SKM-1 (cell line): ENCODE data around the gene TMEM176A.
"Not testable (repeated sequence)": the region's sequence is repeated elsewhere in the genome, so short reads cannot be mapped to it uniquely, and the experiment has no call there.

Source experiments
- DNase-seq: peaks from one replicate; lab custom pipeline; 2025; ENCODE audit not compliant: unreplicated experiment; lab: John Stamatoyannopoulos, UW

The TMEM176A gene

GRCh38 chr7:150800581-150801241 is at the start of gene TMEM176A:
TMEM176A (plus strand) TSS chr7:150800769; CDS start chr7:150801551, 782 bp downstream.
- no peak for DNase-seq

GRCh38 chr7:150751702-150752101 is 48.9 kb upstream of the TMEM176A start:
- DNase-seq, result no peak

- DNase-seq, result no peak
Measured at GRCh38 chr7:150753239-150753638, 47.3 kb upstream of the TMEM176A start.

- peak; percentile 0 for DNase-seq
Measured at GRCh38 chr7:150753826-150754603, 46.6 kb upstream of the TMEM176A start.

- DNase-seq, result no peak
Measured at GRCh38 chr7:150754951-150755350, 45.6 kb upstream of the TMEM176A start.

GRCh38 chr7:150755473-150756099 is 45.0 kb upstream of the TMEM176A start:
- DNase-seq, result no peak

GRCh38 chr7:150756166-150756565 is 44.4 kb upstream of the TMEM176A start:
- no peak for DNase-seq

GRCh38 chr7:150756858-150757257 is 43.7 kb upstream of the TMEM176A start:
- DNase-seq, result no peak

- no peak for DNase-seq
Measured at GRCh38 chr7:150759479-150759878, 41.1 kb upstream of the TMEM176A start.

- DNase-seq, result no peak
Measured at GRCh38 chr7:150766334-150766709, 34.2 kb upstream of the TMEM176A start.

GRCh38 chr7:150769768-150770167 is 30.8 kb upstream of the TMEM176A start:
- no peak for DNase-seq

GRCh38 chr7:150774131-150774530 is 26.4 kb upstream of the TMEM176A start:
- not testable (repeated sequence) for DNase-seq

- DNase-seq, result no peak
Measured at GRCh38 chr7:150778014-150778737, 22.4 kb upstream of the TMEM176A start.

GRCh38 chr7:150778738-150779301 is 21.7 kb upstream of the TMEM176A start:
- DNase-seq, result no peak

- no peak for DNase-seq
Measured at GRCh38 chr7:150780292-150780691, 20.3 kb upstream of the TMEM176A start.

- no peak for DNase-seq
Measured at GRCh38 chr7:150781103-150781502, 19.5 kb upstream of the TMEM176A start.

- DNase-seq, result no peak
Measured at GRCh38 chr7:150781961-150782360, 18.6 kb upstream of the TMEM176A start.

GRCh38 chr7:150784120-150784736 is 16.3 kb upstream of the TMEM176A start:
- no peak for DNase-seq

- no peak for DNase-seq
Measured at GRCh38 chr7:150784954-150785353, 15.6 kb upstream of the TMEM176A start.
